ENCODE results near the gene JOSD2. TPM values are rescaled to one million over a fixed set of nuclear protein-coding genes. Genes with fewer than 3 reads are reported as not detected.

JOSD2 gene
- total and polyA plus RNA-seq, 8 donors: 9.9 to 79.4 (median 61.0) TPM; not detected in 1

- peaks cover 0 to 4% (median 0%) of the 10 kb centered on the region in 4 donors for H3K9me3 ChIP-seq
- intact Hi-C loops (cut with DNase I; ENCODE audit: low total_unique reads): no loop called here
- H3K4me1 ChIP-seq: peaks cover 0 to 5% (median 0%) of the 10 kb centered on the region in 4 donors
- 91 to 96% (median 93%) methylated on average over 18 of the region's 18 CpGs for WGBS, 5 donors
- TF ChIP-seq POLR2AphosphoS5 (IDR thresholded peaks at IDR 0.05) (no peak), CTCF (IDR thresholded peaks at IDR 0.05) (no peak), POLR2A (IDR thresholded peaks at IDR 0.05) (no peak), EP300 (IDR thresholded peaks at IDR 0.05) (no peak)
- DNase-seq: no peak
- H3K27ac ChIP-seq: no peak overlapping the region
- H3K4me3 ChIP-seq: no peak overlapping the region
- H3K36me3 ChIP-seq: peaks cover 0 to 8% (median 2%) of the 10 kb centered on the region in 4 donors
- H3K27me3 ChIP-seq: peaks cover 0 to 50% (median 11%) of the 10 kb centered on the region in 3 donors
These were observed 20.6 kb downstream of the JOSD2 start for GRCh38 chr19:50490411-50490811.

- peaks cover 0 to 4% (median 0%) of the 10 kb centered on the region in 4 donors for H3K9me3 ChIP-seq
- intact Hi-C loops (cut with DNase I; ENCODE audit: low total_unique reads): no loop called here
- TF ChIP-seq CTCF (IDR thresholded peaks at IDR 0.05) (no peak), EP300 (IDR thresholded peaks at IDR 0.05) (no peak), POLR2AphosphoS5 (IDR thresholded peaks at IDR 0.05) (no peak), POLR2A (IDR thresholded peaks at IDR 0.05) (no peak)
- H3K27me3 ChIP-seq: peaks cover 0 to 50% (median 11%) of the 10 kb centered on the region in 3 donors
- H3K27ac ChIP-seq: no peak overlapping the region
- H3K36me3 ChIP-seq: peaks cover 0 to 17% (median 10%) of the 10 kb centered on the region in 4 donors
- no peak overlapping the region for H3K4me3 ChIP-seq
- 41 to 56% (median 55%) methylated on average over 24 of the region's 24 CpGs for WGBS, 5 donors
- no peak for DNase-seq
- peaks cover 0 to 5% (median 0%) of the 10 kb centered on the region in 4 donors for H3K4me1 ChIP-seq
These were observed 21.5 kb downstream of the JOSD2 start for GRCh38 chr19:50489461-50490011.

GRCh38 chr19:50488389-50489194, 22.4 kb downstream of the JOSD2 start:
- peaks cover 0 to 5% (median 0%) of the 10 kb centered on the region in 4 donors for H3K4me1 ChIP-seq
- peaks cover 0 to 50% (median 11%) of the 10 kb centered on the region in 3 donors for H3K27me3 ChIP-seq
- DNase-seq: no peak
- peaks cover 0 to 4% (median 0%) of the 10 kb centered on the region in 4 donors for H3K9me3 ChIP-seq
- peaks cover 0 to 27% (median 19%) of the 10 kb centered on the region in 4 donors for H3K36me3 ChIP-seq
- TF ChIP-seq POLR2AphosphoS5 (IDR thresholded peaks at IDR 0.05) (no peak), CTCF (IDR thresholded peaks at IDR 0.05) (no peak), POLR2A (IDR thresholded peaks at IDR 0.05) (no peak), EP300 (IDR thresholded peaks at IDR 0.05) (no peak)
- H3K4me3 ChIP-seq: no peak overlapping the region
- intact Hi-C loops (cut with DNase I; ENCODE audit: low total_unique reads): no loop called here
- 31 to 38% (median 34%) methylated on average over 13 of the region's 13 CpGs for WGBS, 5 donors
- no peak overlapping the region for H3K27ac ChIP-seq

- no peak for TF ChIP-seq EP300 (IDR thresholded peaks at IDR 0.05)
- TF ChIP-seq POLR2AphosphoS5 (IDR thresholded peaks at IDR 0.05): no peak
- peak in 1 of 7 experiments; percentile 19 for TF ChIP-seq CTCF (IDR thresholded peaks at IDR 0.05)
- TF ChIP-seq POLR2A (IDR thresholded peaks at IDR 0.05): no peak
- H3K4me1 ChIP-seq: peaks cover 0 to 5% (median 0%) of the 10 kb centered on the region in 4 donors
- H3K36me3 ChIP-seq: peaks cover 9 to 43% (median 35%) of the 10 kb centered on the region in 4 donors
- WGBS, 5 donors: 66 to 78% (median 75%) methylated on average over 18 of the region's 18 CpGs
- intact Hi-C loops (cut with DNase I; ENCODE audit: low total_unique reads): no loop called here
- no peak overlapping the region for H3K27ac ChIP-seq
- no peak for DNase-seq
- H3K9me3 ChIP-seq: peaks cover 0 to 4% (median 0%) of the 10 kb centered on the region in 4 donors
- no peak overlapping the region for H3K4me3 ChIP-seq
- peaks cover 0 to 50% (median 11%) of the 10 kb centered on the region in 3 donors for H3K27me3 ChIP-seq
These were observed 24.0 kb downstream of the JOSD2 start for GRCh38 chr19:50486823-50487515.
